ENCODE data around the gene ARCN1. TPM values are rescaled to one million over a fixed set of nuclear protein-coding genes. Genes with fewer than 3 reads are reported as not detected.

ARCN1 gene
- total RNA-seq, 2 donors from 2014 or later: 116 to 125 TPM

GRCh38 chr11:118628031-118628430, 55.8 kb downstream of the ARCN1 start:
- peaks cover 61% of the 10 kb centered on the region for H3K36me3 ChIP-seq
- peak overlapping the region; percentile 11 to 57 for H3K27ac ChIP-seq
- no peak for ATAC-seq (ENCODE audit: insufficient number of reproducible peaks, low FRiP score, low read depth)
- H3K4me1 ChIP-seq (ENCODE audit: control insufficient read depth in 1 of 2, low read depth in 2 of 2): peaks cover under 1 to 63% of the 10 kb centered on the region in 2 donors
- DNase-seq (ENCODE audit: low spot score): no peak
- TF ChIP-seq CTCF (IDR thresholded peaks at IDR 0.05): no peak
- H3K9me3 ChIP-seq: no peaks in the 10 kb centered on the region
- no peaks in the 10 kb centered on the region for H3K27me3 ChIP-seq (replicated peaks; ENCODE audit: insufficient read depth)
- H3K4me3 ChIP-seq: no peak overlapping the region

GRCh38 chr11:118628432-118628831, 56.2 kb downstream of the ARCN1 start:
- DNase-seq (ENCODE audit: low spot score): no peak
- H3K4me3 ChIP-seq: no peak overlapping the region
- no peak for ATAC-seq (ENCODE audit: insufficient number of reproducible peaks, low FRiP score, low read depth)
- no peaks in the 10 kb centered on the region for H3K27me3 ChIP-seq (replicated peaks; ENCODE audit: insufficient read depth)
- peaks cover 65% of the 10 kb centered on the region for H3K36me3 ChIP-seq
- H3K9me3 ChIP-seq: no peaks in the 10 kb centered on the region
- no peak for TF ChIP-seq CTCF (IDR thresholded peaks at IDR 0.05)
- H3K27ac ChIP-seq: peak overlapping the region; percentile 11 to 57
- peaks cover 0 to 63% of the 10 kb centered on the region in 2 donors for H3K4me1 ChIP-seq (ENCODE audit: control insufficient read depth in 1 of 2, low read depth in 2 of 2)

- Histone ChIP-seq H3K27me3 (replicated peaks; ENCODE audit: insufficient read depth) (no peaks in the 10 kb centered on the region), H3K9me3 (no peaks in the 10 kb centered on the region), H3K27ac (no peak overlapping the region), H3K36me3 (peaks cover 66% of the 10 kb centered on the region), H3K4me1 (ENCODE audit: control insufficient read depth in 1 of 2, low read depth in 2 of 2) (peaks cover under 1 to 63% of the 10 kb centered on the region in 2 donors), H3K4me3 (no peak overlapping the region)
- ATAC-seq (ENCODE audit: insufficient number of reproducible peaks, low FRiP score, low read depth) (no peak), DNase-seq (ENCODE audit: low spot score) (no peak)
- TF ChIP-seq CTCF (IDR thresholded peaks at IDR 0.05): no peak
Observed at GRCh38 chr11:118628861-118629549, 56.8 kb downstream of the ARCN1 start.

GRCh38 chr11:118629761-118630661, 57.8 kb downstream of the ARCN1 start:
- TF ChIP-seq CTCF (IDR thresholded peaks at IDR 0.05): no peak
- no peak overlapping the region for H3K4me3 ChIP-seq
- H3K27ac ChIP-seq: peak overlapping the region; percentile 2 to 15
- no peaks in the 10 kb centered on the region for H3K9me3 ChIP-seq
- ATAC-seq (ENCODE audit: insufficient number of reproducible peaks, low FRiP score, low read depth) (no peak), DNase-seq (ENCODE audit: low spot score) (no peak)
- H3K4me1 ChIP-seq (ENCODE audit: control insufficient read depth in 1 of 2, low read depth in 2 of 2): peaks cover 7 to 63% of the 10 kb centered on the region in 2 donors
- H3K27me3 ChIP-seq (replicated peaks; ENCODE audit: insufficient read depth): no peaks in the 10 kb centered on the region
- peaks cover 61% of the 10 kb centered on the region for H3K36me3 ChIP-seq

Measured in thoracic aorta (tissue), 2 donors.